Stimulated activated CD4-positive, alpha-beta T cell treated with anti-CD3 and anti-CD28 coated beads, TNF-alpha, amount 100 ng/mL, for 1 hour (primary cell): ENCODE measurements around the gene TEP1.
"Not testable (repeated sequence)": the region's sequence is repeated elsewhere in the genome, so short reads cannot be mapped to it uniquely, and the experiment has no call there.

Experiments
- DNase-seq, 3 donors: peaks; one replicate each; pipeline ENCODE4 v3.0.0-alpha.2; 2020; ENCODE audit warnings: low read depth in 3 of 3, low spot score in 1 of 3

Gene TEP1

DNA sequence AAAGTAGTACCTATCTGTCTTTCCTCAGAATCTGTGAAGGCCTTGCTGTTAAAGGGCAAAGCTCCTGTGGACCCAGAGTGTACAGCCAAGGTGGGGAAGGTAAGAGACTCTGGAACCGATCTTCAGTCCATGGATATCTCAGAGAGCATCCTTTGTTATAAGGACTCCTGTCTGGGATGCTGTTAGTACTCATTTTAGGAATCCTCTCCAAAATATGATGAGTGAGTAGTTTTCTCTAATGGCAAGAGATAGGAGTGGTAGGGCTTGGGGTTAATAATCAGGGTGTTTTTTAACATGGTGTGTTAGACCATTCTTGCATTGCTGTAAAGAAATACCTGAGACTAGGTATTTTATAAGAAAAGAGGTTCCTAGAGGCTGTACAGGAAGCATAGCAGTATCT lies 67.9 kb downstream of the TEP1 start:
- no peak for DNase-seq

DNA sequence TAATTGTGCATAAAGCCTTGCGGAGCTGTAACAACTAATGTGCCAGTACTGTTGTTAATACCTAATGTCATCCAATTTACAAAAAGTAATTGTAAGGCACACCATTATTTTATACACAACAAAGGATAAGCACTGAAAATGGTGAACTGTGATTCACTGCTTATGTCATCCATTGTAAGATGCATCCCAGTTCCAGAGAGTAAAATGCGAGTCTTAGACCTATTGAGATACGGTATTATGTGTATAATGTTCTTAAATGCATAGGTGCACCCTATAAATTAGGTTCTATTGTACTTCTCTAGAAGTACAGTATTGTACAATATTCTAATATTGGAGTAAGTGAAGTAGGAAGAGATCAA lies 69.5 kb downstream of the TEP1 start:
- no peak for DNase-seq

GRCh38 chr14:20343092-20343861 lies 70.0 kb downstream of the TEP1 start, which contains the start of gene PARP2:
TSS of gene PARP2 (plus strand) at chr14:20343635. CDS start at chr14:20343642, 7 bp downstream.
- peak; percentile 68 to 82 (median 69) for DNase-seq

GRCh38 chr14:20341646-20342045 lies 71.7 kb downstream of the TEP1 start:
- DNase-seq = no peak

GRCh38 chr14:20341032-20341431 lies 72.3 kb downstream of the TEP1 start:
- DNase-seq = not testable (repeated sequence)

- no peak for DNase-seq
Measured at GRCh38 chr14:20334017-20334416, 79.3 kb downstream of the TEP1 start.

DNA sequence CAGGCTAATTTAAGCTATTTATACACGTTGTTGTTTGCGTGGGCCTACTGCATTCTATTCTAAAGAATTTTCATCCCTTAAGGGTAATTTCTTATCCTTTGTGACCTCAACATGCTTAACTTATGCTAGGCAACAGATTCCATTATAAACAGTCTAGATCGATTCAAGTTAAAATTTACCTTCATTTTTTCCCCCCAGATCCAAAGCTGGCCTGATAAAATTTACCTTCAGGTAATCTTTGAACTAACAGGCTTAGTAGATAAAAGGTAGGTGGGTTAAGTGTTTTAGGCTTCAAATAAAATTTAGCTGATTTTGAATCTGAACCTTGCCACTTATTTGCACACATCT lies 79.8 kb downstream of the TEP1 start:
- no peak for DNase-seq

DNA sequence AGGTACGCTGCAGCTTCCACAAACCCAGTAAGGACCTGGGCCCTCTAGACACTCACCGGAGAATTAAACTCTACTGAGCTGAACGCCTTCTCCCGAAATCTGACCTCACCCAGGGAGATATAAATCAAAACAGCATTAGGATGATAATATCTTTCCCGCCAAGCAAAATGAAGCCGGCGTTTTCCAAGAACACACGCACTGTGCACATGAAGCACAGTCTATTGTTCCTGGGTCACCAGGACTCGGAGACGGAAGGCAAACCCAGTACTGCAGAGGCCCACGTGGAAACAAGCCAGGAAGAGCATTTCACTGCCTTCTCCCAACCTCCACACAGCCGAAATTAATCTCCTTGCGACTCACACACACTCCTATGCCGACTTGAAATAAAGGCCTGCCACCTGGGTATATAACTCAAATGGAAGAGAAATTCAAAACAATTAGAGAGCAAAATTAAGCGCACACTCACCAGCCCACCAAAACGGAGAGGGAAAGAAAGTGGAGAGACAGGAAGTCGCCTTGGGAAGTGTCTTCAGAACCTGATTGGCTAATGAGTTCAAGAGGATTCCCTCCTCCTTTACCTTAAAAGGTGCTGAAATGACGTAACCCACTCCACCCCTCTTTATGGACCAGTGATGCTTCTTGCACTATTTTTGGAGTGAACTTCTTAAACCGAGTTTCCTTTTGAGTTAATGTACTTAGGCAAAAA lies 80.4 kb downstream of the TEP1 start, which contains the start of gene CCNB1IP1:
TSS of gene CCNB1IP1 (minus strand) at position 492 of the 706 bp plus-strand sequence. CDS start 16,756 bp downstream, outside the sequence.
- no peak for DNase-seq

GRCh38 chr14:20332431-20332787 lies 80.9 kb downstream of the TEP1 start:
- no peak for DNase-seq

GRCh38 chr14:20331053-20331613 lies 82.2 kb downstream of the TEP1 start:
- no peak for DNase-seq

GRCh38 chr14:20329355-20329754 lies 83.9 kb downstream of the TEP1 start:
- no peak for DNase-seq

DNA sequence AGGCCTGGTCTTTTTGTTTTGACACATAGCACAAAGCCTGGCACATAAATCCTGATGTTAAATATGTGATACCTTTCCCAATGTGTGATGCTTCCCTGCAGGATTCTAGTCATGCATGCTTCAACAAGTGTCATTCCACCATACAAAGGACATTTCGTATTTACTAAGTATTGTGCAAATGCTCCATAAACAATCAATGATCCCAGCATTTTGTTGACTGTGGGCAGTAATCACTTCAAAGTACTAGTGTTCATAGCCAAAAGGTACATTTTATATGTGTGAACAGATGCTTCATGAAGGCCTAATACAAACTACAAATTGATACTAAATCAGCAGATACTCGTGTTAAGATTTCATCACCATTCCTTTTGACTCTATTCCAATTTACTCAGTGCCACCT lies 84.6 kb downstream of the TEP1 start:
- DNase-seq = no peak

- no peak for DNase-seq
Measured at GRCh38 chr14:20327005-20327869, 86.1 kb downstream of the TEP1 start.

DNA sequence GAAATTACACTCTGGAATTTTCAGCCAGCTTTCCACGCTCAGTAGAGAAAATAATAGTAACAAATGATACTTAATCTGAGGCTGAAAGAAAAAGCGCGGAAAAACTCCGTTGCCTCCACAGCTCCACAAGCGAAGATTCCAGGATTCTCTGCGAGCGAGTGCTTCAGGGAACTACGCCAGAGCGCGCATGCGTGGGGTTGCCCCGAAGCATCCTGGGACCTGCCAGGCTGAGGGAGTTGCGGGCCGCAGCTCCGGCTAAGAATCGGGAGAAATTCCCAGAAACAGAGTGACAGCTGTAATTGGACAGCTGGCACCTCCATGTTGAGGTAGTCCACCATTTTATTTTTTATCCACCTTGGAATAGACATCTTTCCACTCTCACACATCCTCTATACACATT lies 95.6 kb downstream of the TEP1 start:
- no peak for DNase-seq
